K562 treated with DMSO at 1 percent for 4 hours (cell line): Measurements from ENCODE around the gene LSM12. TPM values are rescaled to one million over a fixed set of nuclear protein-coding genes. Genes with fewer than 3 reads are reported as not detected.

Source experiments
- total RNA-seq: library from RNA; unstranded; fragments of 300-600 nt; gene quantifications from 2 replicates; pipeline ENCODE4 v1.2.3, GENCODE V29; 2022; ENCODE audit not compliant: insufficient read depth

LSM12 gene
- total RNA-seq = 23.5 and 32.5 TPM in 2 replicates

DNA sequence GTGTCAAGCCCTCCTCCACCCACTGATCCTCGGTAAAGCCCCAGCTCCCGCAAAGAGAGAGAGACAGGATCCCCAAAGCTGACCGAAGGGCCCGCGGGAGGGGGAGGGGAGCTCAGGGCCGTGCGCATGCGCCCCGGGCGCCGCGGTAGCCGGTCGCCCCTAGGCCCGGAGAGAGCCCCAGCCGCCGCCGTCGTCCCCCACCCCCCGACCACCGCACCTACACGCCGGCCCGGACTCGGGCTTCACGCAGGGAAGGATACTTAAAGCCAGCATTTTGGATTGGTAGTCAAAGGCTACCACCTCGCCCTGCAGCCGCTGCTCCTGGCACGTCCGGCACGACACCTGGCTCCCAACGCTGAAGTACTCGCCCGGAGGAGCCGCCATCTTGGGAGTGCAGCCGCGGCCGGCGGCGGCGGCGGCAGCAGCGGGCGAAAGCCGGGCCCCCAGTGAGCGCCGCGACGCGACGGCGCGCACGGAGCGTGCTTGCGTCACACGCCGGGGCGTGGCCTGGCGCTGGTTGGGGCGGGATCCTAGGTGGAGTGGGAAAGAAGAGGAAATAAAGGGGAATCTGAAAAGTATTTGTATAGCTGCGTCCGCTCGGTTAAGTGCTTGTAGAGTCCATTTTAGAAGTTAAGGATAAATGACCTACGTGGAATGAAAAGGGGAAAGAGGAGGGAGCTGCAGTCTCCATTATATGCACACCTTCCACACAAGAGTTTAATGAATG is at the start of gene LSM12:
TSS of gene LSM12 (minus strand) at position 468 of the 727 bp plus-strand sequence. CDS start at position 384, 84 bp downstream.

DNA sequence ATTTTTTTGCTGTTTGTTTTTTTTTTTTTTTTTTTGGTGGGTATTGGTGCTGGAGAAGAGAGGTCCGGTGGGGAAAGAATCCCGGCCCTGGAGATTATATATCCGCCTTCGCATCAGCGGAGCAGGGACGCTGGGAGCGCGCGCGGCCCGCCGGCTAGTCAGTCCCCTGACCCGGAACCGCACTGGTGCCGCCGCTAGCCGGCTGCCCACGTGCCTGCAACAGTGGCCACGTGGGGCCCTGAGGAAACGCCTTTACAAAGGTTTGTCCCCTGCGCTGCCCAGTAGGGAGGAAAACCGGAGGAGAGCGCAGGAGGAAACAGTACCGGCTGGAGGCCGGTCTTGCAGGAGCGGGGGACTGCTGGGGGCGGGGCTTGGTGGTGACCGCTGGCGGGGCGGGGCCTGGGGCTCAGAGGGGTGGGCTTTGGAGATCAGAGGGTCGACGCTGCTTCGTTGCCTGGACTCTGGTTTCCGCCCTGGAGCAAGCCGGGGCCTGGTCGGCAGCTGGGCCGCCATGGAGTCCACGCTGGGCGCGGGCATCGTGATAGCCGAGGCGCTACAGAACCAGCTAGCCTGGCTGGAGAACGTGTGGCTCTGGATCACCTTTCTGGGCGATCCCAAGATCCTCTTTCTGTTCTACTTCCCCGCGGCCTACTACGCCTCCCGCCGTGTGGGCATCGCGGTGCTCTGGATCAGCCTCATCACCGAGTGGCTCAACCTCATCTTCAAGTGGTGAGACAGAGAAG is 4.2 kb upstream of the LSM12 start, which contains the start of gene G6PC3:
TSS of gene G6PC3 (plus strand) at position 281 of the 743 bp plus-strand sequence. CDS start at position 512, 231 bp downstream.

DNA sequence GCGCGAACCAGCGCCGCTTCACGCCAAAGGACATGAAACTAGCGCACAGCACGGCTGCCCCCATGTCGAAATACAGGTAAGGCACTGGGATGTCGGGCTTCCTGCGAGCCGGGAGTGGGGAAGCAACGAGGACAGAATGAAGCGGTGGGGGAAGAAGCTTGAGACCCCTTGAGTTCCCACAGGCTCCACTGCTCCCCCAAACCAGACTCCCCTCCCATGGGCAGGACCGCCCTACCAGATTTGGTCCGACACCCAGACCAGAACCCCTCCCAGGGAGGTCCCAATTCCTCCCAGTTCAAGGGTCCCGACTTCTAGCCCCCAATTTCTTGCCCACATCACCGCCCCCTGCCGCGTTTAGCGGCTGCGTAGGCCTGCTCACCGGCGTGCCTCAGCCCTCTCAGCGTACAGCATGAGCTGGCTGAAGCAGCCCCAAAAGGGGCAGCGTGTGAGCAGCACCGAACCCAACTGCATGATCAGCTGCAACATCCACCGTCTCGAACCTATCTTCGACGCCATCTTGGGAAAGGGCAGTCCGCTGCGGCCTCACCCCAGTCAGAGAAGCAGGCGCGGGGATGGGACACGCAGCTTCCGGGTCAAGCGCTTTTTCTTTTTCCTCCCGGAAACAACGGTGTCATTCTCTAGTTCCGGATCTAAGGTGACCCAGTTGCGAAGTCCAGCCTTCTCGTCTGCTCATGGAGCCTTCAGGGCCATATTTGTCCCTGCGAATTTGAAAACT is 51.9 kb downstream of the LSM12 start, which contains the start of gene TMEM101:
TSS of gene TMEM101 (minus strand) at position 527 of the 736 bp plus-strand sequence. CDS start at position 516, 11 bp downstream.

DNA sequence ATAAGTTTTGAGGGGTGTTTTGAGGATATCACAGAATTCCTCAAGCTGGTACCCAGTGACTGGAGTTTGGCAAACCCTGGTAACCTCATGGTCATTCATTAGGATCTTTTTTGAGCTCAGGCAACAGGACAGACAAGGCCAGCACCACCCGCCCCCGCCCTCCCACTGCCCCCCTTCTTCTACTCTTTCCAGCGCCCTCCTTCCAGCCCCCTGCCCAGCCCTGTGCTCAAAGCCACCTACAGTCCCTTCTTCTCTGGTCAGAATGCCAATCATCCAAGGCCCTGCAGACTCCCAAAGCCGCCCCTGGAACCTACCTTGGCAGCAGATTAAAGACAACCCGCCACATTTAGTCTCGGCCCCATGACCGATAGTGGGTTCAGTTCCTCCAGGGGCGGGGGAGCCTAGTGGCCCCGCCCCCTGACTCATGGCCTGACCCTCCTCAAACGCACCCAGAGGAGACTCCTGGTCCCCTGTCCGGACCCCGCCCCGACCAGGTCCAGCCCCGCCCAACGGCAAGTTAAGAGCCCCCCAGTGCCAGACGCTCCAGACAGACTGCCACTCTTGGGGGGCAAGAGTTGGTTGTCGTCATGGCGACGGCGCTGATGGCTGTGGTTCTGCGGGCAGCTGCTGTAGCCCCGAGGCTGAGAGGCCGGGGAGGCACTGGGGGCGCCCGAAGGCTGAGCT is 62.3 kb downstream of the LSM12 start, which contains the start of gene NAGS:
TSS of gene NAGS (plus strand) at position 546 of the 684 bp plus-strand sequence. CDS start at position 588, 42 bp downstream.

Other genes starting within 250 kb of the LSM12 start
- gene MPP3, start 233.5 kb downstream of the LSM12 start, total RNA-seq = 1.5 TPM in 1 of 2 replicates, not detected in the other
- not detected in 2 replicates for gene CD300LG, start 219.5 kb downstream of the LSM12 start, total RNA-seq
- not detected in 2 replicates for gene MPP2, start 159.1 kb downstream of the LSM12 start, total RNA-seq
- not detected in 2 replicates for gene PPY, start 124.2 kb downstream of the LSM12 start, total RNA-seq
- gene PYY, start 112.7 kb downstream of the LSM12 start, total RNA-seq = not detected in 2 replicates
- gene NAGS, start 62.0 kb downstream of the LSM12 start, total RNA-seq = 0.42 TPM in 1 of 2 replicates, not detected in the other
- 51.5 and 53.2 TPM in 2 replicates for gene TMEM101, start 51.7 kb downstream of the LSM12 start, total RNA-seq
- gene G6PC3, start 4.1 kb upstream of the LSM12 start, total RNA-seq = 38.8 TPM in 2 replicates
- gene HDAC5, start 57.0 kb upstream of the LSM12 start, total RNA-seq = 36.1 and 51.2 TPM in 2 replicates
- gene HROB, start 75.3 kb upstream of the LSM12 start, total RNA-seq = 9.9 and 11.4 TPM in 2 replicates
- gene ASB16, start 104.0 kb upstream of the LSM12 start, total RNA-seq = not detected in 2 replicates
- gene TMUB2, start 120.3 kb upstream of the LSM12 start, total RNA-seq = 21.4 and 22.4 TPM in 2 replicates
- 46.2 and 59.4 TPM in 2 replicates for gene ATXN7L3, start 133.2 kb upstream of the LSM12 start, total RNA-seq
- 41.5 and 46.4 TPM in 2 replicates for gene UBTF, start 153.0 kb upstream of the LSM12 start, total RNA-seq
- gene SLC4A1, start 201.5 kb upstream of the LSM12 start, total RNA-seq = 14.3 and 22.0 TPM in 2 replicates
- 3.0 TPM in 1 of 2 replicates, not detected in the other for gene RUNDC3A, start 241.9 kb upstream of the LSM12 start, total RNA-seq